Panc1 (cell line): ENCODE data around the gene HMGN2.

ENCODE experiments used
- CTCF ChIP-seq: fragments of 450-650 bp; IDR thresholded peaks from 2 replicates; pipeline ENCODE4 v1.5.1; 2017; ENCODE audit warnings: mild to moderate bottlenecking
- POLR2AphosphoS5 ChIP-seq: IDR thresholded peaks from 2 replicates; pipeline ENCODE4 v1.6.1; 2012; ENCODE audit warnings: mild to moderate bottlenecking, low read depth, low read length, moderate library complexity
- TCF7L2 ChIP-seq: IDR thresholded peaks from 2 replicates; pipeline ENCODE4 v1.6.1; 2011; ENCODE audit warnings: mild to moderate bottlenecking, low read depth, low read length, inconsistent platforms

GRCh38 chr1:26476958-26477357 is 4.7 kb downstream of the HMGN2 start:
- TF ChIP-seq CTCF (no peak), TCF7L2 (no peak), POLR2AphosphoS5 (no peak)
